HepG2 (cell line): Measurements from ENCODE around the gene GIPC1. TPM values are rescaled to one million over a fixed set of nuclear protein-coding genes. Genes with fewer than 3 reads are reported as not detected.

Experiments used
- ATAC-seq: fragments of 200-7000 bp; cut with Tn5 transposase; 3 replicates; pipeline ENCODE4 v1.9.1; 2020; ENCODE audit warnings: mild to moderate bottlenecking, moderate library complexity
- BruUV-seq: library from RNA; stranded (reverse); fragments of 400-500 nt; replicated peaks from 2 replicates; lab custom pipeline; 2021; lab: Mats Ljungman, UMichigan
- CTCF ChIA-PET: fragments of 300-600 bp; formaldehyde crosslinking; extraction: SDS; loops from one replicate; lab custom pipeline; 2021; ENCODE audit warnings: low total read pairs, inconsistent platforms, low intra/inter-chr PET ratio; lab: Yijun Ruan, JAX
- POLR2A ChIA-PET: fragments of 350-600 bp; sonication (Branson Sonifier 250); formaldehyde crosslinking; loops from one replicate; lab custom pipeline; 2020; ENCODE audit warnings: antibody characterized with exemption, inconsistent platforms; lab: Yijun Ruan, JAX
- DNase-seq: peaks from one replicate; pipeline ENCODE4 v3.0.0-alpha.2; 2015; ENCODE audit warnings: low spot score
- FAIRE-seq: peaks from 3 replicates; lab custom pipeline; 2011; peaks lifted over from hg19 to GRCh38; lab: Jason Lieb, UNC
- H2AFZ ChIP-seq: one replicate; pipeline ENCODE4 v1.6.1; 2011; ENCODE audit warnings: low read length, inconsistent platforms
- H3K27ac ChIP-seq: fragments of 300-600 bp; 3 replicates; pipeline ENCODE4 v1.8.0; 2011; ENCODE audit warnings: mixed run types, mild to moderate bottlenecking, mixed read lengths, low read length, inconsistent platforms; ENCODE audit not compliant: insufficient read depth; ENCODE audit errors: extremely low read length
- H3K27me3 ChIP-seq, 2 experiments: fragments of 200-600 bp in 1 of 2; 2 replicates in 1 of 2; 3 replicates in 1 of 2; pipeline versions ENCODE4 v1.6.0 to v1.8.0; 2011; ENCODE audit warnings: low read length in 2 of 2, mild to moderate bottlenecking in 2 of 2, moderate library complexity in 2 of 2, inconsistent platforms in 1 of 2; ENCODE audit not compliant: insufficient read depth in 2 of 2, control insufficient read depth in 1 of 2
- H3K36me3 ChIP-seq, 2 experiments: fragments of 200-600 bp in 1 of 2; replicated peaks in 1 of 2; 2 replicates in 1 of 2; 3 replicates in 1 of 2; pipeline versions ENCODE4 v1.5.1 to v1.8.0; 2011; ENCODE audit warnings: low read length in 2 of 2, inconsistent platforms in 1 of 2; ENCODE audit not compliant: insufficient read depth in 2 of 2, control insufficient read depth in 1 of 2
- H3K4me1 ChIP-seq: 2 replicates; pipeline ENCODE4 v1.5.1; 2012; ENCODE audit warnings: low read length, inconsistent platforms; ENCODE audit not compliant: insufficient read depth
- H3K4me2 ChIP-seq: 2 replicates; pipeline ENCODE4 v1.6.0; 2011; ENCODE audit warnings: low read depth, low read length, inconsistent platforms
- H3K4me3 ChIP-seq, 3 experiments: fragments of 200-600 bp in 1 of 3; sonication (generic), shearing (Covaris generic) in 1 of 3; replicated peaks in 1 of 3; 2 replicates each; pipeline ENCODE4 v1.5.1; 2011 to 2016; ENCODE audit warnings: low read length in 3 of 3, inconsistent platforms in 2 of 3, low read depth in 2 of 3, mild to moderate bottlenecking in 2 of 3, control low read depth in 1 of 3, mixed read lengths in 1 of 3; ENCODE audit not compliant: insufficient read depth in 1 of 3
- H3K79me2 ChIP-seq: one replicate; pipeline ENCODE4 v1.6.1; 2011; ENCODE audit warnings: low read length, inconsistent platforms; ENCODE audit not compliant: insufficient read depth
- H3K9ac ChIP-seq: 2 replicates; pipeline ENCODE4 v1.6.0; 2011; ENCODE audit warnings: mild to moderate bottlenecking, low read depth, low read length, inconsistent platforms; ENCODE audit not compliant: insufficient read depth
- H3K9me3 ChIP-seq: 2 replicates; pipeline ENCODE4 v1.5.1; 2012; ENCODE audit warnings: mild to moderate bottlenecking, low read length
- H4K20me1 ChIP-seq: 2 replicates; pipeline ENCODE4 v1.6.0; 2011; ENCODE audit warnings: inconsistent platforms, mild to moderate bottlenecking, low read length, moderate library complexity; ENCODE audit not compliant: insufficient read depth
- CERS6 ChIP-seq: sonication (generic); formaldehyde crosslinking; IDR thresholded peaks from 2 replicates; pipeline ENCODE4 v1.5.0; 2020; ENCODE audit warnings: missing genetic modification reagents
- DNMT1 ChIP-seq: sonication (generic); formaldehyde crosslinking; IDR thresholded peaks from 2 replicates; pipeline ENCODE4 v1.5.1; 2020; ENCODE audit warnings: mild to moderate bottlenecking, missing genetic modification reagents
- FOXA3 ChIP-seq: IDR thresholded peaks from 2 replicates; pipeline ENCODE4 v1.6.1; 2016; ENCODE audit warnings: missing genetic modification reagents, missing compliant biosample characterization
- LBX2 ChIP-seq: sonication (generic); formaldehyde crosslinking; IDR thresholded peaks from 2 replicates; pipeline ENCODE4 v1.5.0; 2020; ENCODE audit warnings: missing genetic modification reagents, mild to moderate bottlenecking, borderline replicate concordance
- MTA1 ChIP-seq: sonication (generic); formaldehyde crosslinking; IDR thresholded peaks from 2 replicates; pipeline ENCODE4 v1.4.0; 2020; ENCODE audit warnings: missing genetic modification reagents, mild to moderate bottlenecking, borderline replicate concordance
- POLR2AphosphoS2 ChIP-seq: IDR thresholded peaks from 2 replicates; pipeline ENCODE4 v1.6.1; 2011; ENCODE audit warnings: low read depth, low read length, improper control_type of control experiment
- SCMH1 ChIP-seq: sonication (generic); formaldehyde crosslinking; IDR thresholded peaks from 2 replicates; pipeline ENCODE4 v1.9.0; 2021; ENCODE audit warnings: missing genetic modification reagents, mild to moderate bottlenecking, borderline replicate concordance
- THRA ChIP-seq: sonication (generic); formaldehyde crosslinking; IDR thresholded peaks from 2 replicates; pipeline ENCODE4 v1.4.0; 2020; ENCODE audit warnings: missing genetic modification reagents, borderline replicate concordance
- TMF1 ChIP-seq: sonication (generic); formaldehyde crosslinking; IDR thresholded peaks from 2 replicates; pipeline ENCODE4 v1.8.1; 2022; ENCODE audit warnings: low read depth, missing genetic modification reagents
- TSC22D2 ChIP-seq: sonication (generic); formaldehyde crosslinking; IDR thresholded peaks from 2 replicates; pipeline ENCODE4 v1.5.1; 2020; ENCODE audit warnings: missing genetic modification reagents, mild to moderate bottlenecking, borderline replicate concordance
- WIZ ChIP-seq: sonication (generic); formaldehyde crosslinking; IDR thresholded peaks from 2 replicates; pipeline ENCODE4 v1.5.1; 2020; ENCODE audit warnings: mild to moderate bottlenecking, missing genetic modification reagents
- ZNF574 ChIP-seq: sonication (generic); formaldehyde crosslinking; IDR thresholded peaks from 2 replicates; pipeline ENCODE4 v1.4.0; 2020; ENCODE audit warnings: missing genetic modification reagents
- WGBS: methylation state at CpG from one replicate; pipeline ENCODE4 v1.1.6; 2017; ENCODE audit warnings: low lambda C conversion rate; 5-methylcytosine and 5-hydroxymethylcytosine counted together
- in situ Hi-C: cut with HindIII; loops from 2 replicates; pipeline ENCODE4 v1.10.0; 2017; ENCODE audit warnings: low pct_unique_long_range_greater_than_20kb; ENCODE audit not compliant: extremely low pct_ligation_motif_present
- intact Hi-C: fragments of 100-400 bp; cut with micrococcal nuclease; formaldehyde crosslinking; loops from one replicate; pipeline ENCODE4 v1.10.0; 2022; ENCODE audit not compliant: unreplicated experiment
- polyA plus RNA-seq, 8 experiments: library from polyadenylated mRNA; depleted of rRNA in 3 of 8; stranded (reverse) in 7 of 8; unstranded in 1 of 8; fragments of >200 nt; fragmentation: Illumina TruSeq in 4 of 8; extraction: Trizol in 4 of 8; gene quantifications; 2 replicates each; pipeline versions ENCODE4 v1.2.1 to v1.2.3, GENCODE V29; 2011 to 2016; ENCODE audit warnings: low read depth in 4 of 8, missing spikeins in 1 of 8, mixed read lengths in 1 of 8; ENCODE audit not compliant: insufficient read depth in 1 of 8
- total RNA-seq, 5 experiments: library from RNA; depleted of rRNA; stranded (reverse); fragments of >200 nt; fragmentation: Illumina TruSeq; extraction: Trizol; gene quantifications; 2 replicates each; pipeline ENCODE4 v1.2.3, GENCODE V29; 2016; ENCODE audit warnings: low read depth in 1 of 5

The GIPC1 gene
- total and polyA plus RNA-seq, 2 of the 13 experiments (the other 11 are each of a cell fraction or from before 2014, with no cell fraction given) = 27.1 to 48.1 TPM

- ATAC-seq (no peak), FAIRE-seq (no peak), DNase-seq (no peak)
- CTCF ChIA-PET = no interaction called here
- POLR2A ChIA-PET = interaction anchor here (0.8 to 3.6 kb wide), 3 partner anchors 11 to 24 kb away, joined by 4 to 39 read pairs (median 5); partner anchors contain the start of gene DNAJB1
- peak overlapping the region; percentile 88 for H3K4me2 ChIP-seq
- peak overlapping the region; percentile 85; the same call in 1 of the 2 replicates for H3K9ac ChIP-seq
- H3K9me3 ChIP-seq = no peaks in the 10 kb centered on the region
- no peak overlapping the region for H2AFZ ChIP-seq
- intact Hi-C loops = no loop called here
- peak overlapping the region; percentile 78 to 89 (median 85); a peak in 4 of 6 replicates for H3K4me3 ChIP-seq
- WGBS = 62% methylated on average over 3 of the region's 3 CpGs
- no peaks in the 10 kb centered on the region for H4K20me1 ChIP-seq
- TF ChIP-seq TSC22D2 (CRISPR knock-in tag) (no peak), WIZ (CRISPR knock-in tag) (no peak), LBX2 (CRISPR knock-in tag) (no peak), ZNF574 (CRISPR knock-in tag) (no peak), POLR2AphosphoS2 (no peak), MTA1 (CRISPR knock-in tag) (no peak), DNMT1 (CRISPR knock-in tag) (no peak), SCMH1 (CRISPR knock-in tag) (no peak), TMF1 (CRISPR knock-in tag) (no peak), CERS6 (CRISPR knock-in tag) (no peak), FOXA3 (no peak), THRA (CRISPR knock-in tag) (no peak)
- H3K36me3 ChIP-seq = peaks cover 2 to 6% of the 10 kb centered on the region in 2 experiments; a peak in 3 of 5 replicates
- peaks cover 43% of the 10 kb centered on the region for H3K79me2 ChIP-seq
- in situ Hi-C loops = no loop called here
- peaks cover 35% of the 10 kb centered on the region for H3K4me1 ChIP-seq
- no TSS peak for BruUV-seq
- H3K27ac ChIP-seq = peak overlapping the region; percentile 82
- H3K27me3 ChIP-seq = no peaks in the 10 kb centered on the region; a peak in 1 of 5 replicates
Observed at GRCh38 chr19:14530506-14530905, 34.6 kb upstream of the GIPC1 start.
